Fibroblast of upper back skin (primary cell): ENCODE measurements around the gene ANKRD53.
"Not testable (repeated sequence)": the region's sequence is repeated elsewhere in the genome, so short reads cannot be mapped to it uniquely, and the experiment has no call there.

Experiments used
- DNase-seq: peaks from one replicate; pipeline ENCODE4 v3.0.0-alpha.2; 2013

The ANKRD53 gene

DNA sequence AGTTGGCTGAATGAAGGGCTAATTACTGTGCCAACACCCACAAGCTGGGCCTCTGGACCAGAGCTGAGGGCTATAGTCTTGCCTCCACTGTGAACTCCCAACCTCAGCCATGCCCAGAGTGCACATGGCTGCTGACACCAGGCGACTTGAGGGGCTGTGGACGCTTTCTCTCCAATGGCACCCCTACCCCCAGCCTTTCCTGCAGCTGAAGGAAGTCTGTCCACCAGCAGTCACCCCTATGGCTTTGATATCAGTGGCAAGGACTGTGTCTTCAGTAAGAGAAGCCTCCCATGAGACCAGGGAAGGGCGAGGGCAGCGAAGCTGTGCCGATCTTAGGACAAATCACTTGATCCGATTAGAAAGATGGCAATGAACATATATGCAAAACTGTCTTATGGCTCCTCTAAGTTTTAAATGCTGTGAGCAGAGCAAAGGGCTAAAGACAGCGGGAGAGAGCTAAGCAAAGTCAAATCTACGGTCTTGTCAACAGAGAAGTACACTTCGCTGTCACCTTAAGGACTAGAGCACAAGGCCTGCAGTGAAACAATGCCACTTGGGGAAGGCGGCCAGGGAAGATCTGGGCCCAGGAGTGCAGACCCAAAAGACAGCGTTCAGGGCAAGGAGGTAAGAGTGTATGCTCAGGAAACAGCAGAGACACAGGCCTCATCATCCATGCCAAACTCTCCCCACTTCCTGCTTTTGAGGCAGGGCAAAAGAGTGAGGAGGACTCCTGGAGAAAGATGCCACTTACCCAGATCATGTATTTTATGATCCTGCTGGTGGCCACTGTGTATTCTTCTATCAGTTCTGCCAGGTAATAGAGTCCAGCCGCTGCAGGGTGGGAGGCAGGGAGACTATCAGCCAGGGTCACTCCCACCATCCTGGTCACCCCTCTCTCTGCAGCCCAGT is 14.8 kb downstream of the ANKRD53 start:
- no peak for DNase-seq

- no peak for DNase-seq
These were observed 15.7 kb downstream of the ANKRD53 start for GRCh38 chr2:70994009-70994698.

- peak; percentile 76 for DNase-seq
These were observed 16.4 kb downstream of the ANKRD53 start, which contains the start of gene TEX261 for GRCh38 chr2:70994699-70995425. TSS of gene TEX261 (minus strand) at chr2:70994873. CDS start at chr2:70994757, 116 bp downstream.

DNA sequence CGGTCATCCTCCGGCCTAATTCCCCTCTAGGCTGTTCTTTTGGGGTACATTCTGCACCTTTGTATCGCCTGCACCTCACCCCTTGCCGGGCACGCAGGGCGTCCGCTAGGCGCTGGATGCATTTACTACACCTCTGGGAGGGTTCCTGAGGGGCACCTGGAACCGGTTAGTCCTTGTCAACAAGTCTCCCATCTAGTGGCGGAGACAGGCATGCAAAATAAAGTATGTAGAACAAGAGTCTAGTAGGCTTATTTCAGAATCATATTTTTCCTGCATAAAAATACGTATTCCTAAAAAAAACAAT is 16.9 kb downstream of the ANKRD53 start:
- peak; percentile 30 for DNase-seq

DNA sequence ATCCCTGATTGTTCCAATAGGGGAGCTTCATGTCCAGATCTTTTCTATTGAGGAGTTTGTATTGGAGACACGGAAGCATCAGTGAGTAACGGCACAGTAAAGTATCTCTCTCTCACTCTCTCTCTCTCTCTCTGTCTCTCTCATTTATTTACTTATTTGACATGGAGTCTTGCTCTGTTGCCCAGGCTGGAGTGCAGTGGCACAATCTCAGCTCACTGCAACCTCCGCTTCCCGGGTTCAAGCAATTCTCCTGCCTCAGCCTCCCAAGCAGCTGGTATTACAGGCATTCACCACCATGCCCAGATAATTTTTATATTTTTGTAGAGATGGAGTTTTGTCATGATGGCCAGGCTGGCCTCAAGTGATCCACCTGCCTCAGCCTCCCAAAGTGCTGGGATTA is 20.5 kb downstream of the ANKRD53 start:
- DNase-seq: not testable (repeated sequence)

DNA sequence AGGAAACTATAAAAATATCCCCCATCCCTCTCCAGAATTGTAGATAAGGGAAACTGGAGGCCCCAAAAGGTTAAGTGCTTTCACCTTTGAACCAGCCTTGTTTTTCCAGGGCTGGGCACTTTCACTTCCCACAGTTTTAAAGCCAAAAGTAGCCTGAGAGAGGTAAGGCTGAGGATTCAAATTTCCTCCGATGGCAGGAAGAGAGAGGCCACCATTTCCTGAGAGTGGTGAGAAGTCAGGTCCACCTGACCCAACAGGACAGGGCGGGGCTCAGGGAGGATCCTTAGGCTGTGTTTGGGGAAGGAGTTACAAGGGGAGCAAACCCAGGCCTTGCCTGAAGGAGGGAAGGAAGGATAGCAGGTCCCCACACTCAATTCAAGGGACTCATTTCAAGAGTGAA is 20.9 kb downstream of the ANKRD53 start:
- DNase-seq: no peak

GRCh38 chr2:70999931-71000330 is 21.5 kb downstream of the ANKRD53 start:
- not testable (repeated sequence) for DNase-seq

DNA sequence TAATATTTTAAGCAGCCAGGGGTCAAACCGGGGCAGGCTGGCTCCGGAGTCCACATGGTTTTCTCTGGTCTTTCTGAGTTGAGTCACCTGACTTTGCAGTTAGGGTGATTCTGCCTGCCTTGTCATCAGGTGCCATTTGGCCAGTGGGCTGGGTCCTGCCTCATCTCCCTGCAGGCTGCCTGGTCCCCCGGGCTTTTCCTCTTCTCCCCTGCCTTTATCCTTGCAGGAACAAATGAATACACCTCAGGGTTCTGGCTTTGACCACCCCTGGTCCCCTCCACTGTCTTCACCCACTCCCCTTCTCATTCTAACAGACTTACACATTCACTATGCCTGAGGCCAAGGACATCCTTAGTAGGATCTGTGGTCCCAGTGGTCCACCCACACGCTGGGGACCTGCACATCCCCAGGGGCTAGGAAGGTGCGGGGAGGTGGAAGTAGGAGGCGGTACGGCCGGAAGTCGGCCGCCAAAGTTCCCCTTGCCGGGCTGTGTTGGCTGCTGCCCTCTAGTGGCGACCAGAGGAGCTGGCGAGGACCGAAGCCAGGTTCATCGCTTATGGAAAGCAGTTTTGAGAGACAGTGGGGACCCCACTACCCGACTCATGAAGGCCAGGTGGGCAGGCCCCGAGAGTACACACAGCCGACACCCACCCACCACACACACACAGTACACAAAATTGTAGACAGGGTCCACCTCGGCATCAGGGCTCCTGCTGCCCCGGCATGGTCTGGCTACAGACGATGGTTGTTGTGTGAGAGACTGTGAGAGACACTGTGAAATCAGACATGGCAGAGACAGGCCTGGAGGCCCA is 22.6 kb downstream of the ANKRD53 start:
- DNase-seq: peak; percentile 65

DNA sequence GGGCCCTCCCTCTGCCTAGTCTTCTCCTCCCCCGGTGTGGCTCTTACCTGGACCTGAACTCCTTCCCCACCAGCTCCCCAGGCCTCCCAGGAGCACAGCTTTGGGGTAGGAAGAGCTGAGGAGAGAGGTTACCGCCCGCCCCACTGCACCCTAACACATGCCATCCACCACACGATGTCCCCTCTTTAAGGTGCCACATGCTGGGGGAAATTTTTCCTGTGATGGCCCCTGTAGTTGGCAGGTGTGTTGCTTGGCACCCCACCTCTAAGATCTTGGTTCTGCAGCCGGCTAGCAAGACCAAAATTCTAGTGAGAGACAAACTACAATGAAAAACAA is 23.1 kb downstream of the ANKRD53 start:
- no peak for DNase-seq

DNA sequence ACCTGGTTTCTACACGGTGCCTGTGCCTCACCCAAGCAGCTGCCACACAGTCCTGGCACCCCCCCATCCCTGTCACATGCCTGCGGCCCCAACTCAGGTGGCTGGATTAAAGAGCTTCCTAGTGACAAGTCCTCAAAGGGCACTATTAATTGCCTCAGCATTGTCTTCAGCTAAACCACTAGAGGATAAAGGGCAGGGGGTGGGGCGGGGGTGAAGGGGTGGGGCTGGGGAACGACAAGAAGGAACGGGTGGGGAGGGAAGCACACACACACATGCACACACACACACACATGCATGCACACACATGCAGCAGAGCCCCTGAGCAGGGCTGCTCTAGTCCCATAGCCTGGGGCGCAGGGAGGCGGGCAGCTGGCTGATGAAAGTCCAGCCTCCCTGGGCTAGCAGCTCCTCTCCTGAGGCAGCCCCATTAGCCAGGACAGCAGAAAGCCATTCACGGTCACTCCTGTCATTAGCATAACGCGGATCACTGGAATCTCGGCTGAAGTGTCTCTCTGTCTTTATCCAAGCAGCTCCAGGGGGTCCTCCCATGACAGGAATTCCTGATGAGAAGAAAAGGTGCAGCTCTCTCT is 23.6 kb downstream of the ANKRD53 start:
- DNase-seq: no peak

DNA sequence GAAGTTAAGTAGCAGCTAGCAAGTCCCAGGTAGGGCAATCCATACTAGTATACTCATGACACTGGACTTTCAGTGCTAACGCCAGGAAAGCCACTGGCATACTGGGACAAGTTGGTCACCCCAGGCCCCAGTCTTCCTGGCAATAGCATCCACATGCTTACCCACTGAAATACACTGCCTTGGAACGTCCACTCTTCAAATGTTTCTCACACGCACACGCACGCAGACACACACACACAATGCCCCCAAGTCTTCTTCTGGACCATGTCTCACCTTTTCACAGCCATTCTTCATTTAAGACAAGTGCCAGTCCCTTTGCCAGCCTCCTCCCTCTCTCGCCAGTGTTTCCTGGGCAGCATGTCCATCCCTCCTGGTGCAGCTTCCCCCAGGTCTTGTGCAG is 25.0 kb downstream of the ANKRD53 start:
- DNase-seq: no peak

DNA sequence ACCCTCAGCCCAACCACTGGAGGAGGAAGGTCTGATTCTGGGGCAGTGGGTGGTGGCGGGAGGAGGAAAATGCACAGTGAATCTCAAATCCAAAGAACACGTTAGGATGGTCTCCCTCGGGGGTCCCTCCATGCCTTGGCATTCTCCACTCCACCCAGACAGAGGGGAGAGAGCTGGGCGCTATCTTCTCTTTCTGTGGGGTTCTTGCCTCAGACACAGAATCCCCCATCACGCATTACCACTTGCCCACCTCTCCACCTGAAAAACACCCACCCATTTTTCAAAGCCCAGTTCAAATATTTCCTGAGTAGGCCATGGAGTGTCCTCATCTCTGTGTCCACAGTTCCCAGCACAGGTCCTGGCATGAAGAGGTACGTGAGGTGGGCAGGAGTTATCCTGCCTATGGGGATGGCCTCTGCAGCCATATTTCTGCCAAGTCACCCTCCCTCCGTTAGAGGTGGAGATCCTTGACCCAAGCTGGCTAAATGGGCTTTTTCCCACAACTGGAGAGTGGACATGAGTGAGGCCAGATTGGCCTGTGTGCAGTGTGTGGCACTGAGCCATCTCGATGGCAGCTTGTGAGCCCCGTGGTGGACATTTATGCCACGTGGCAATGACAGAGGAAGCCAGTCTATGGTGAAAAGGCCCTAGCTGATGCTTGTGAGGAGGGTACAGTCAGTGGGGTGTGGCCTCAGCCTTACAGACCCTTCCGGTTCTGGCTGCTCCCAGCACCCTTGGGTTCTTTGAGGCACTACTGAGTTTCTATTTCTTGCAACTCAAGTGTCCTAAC is 25.7 kb downstream of the ANKRD53 start:
- DNase-seq: no peak

GRCh38 chr2:71004857-71005256 is 26.4 kb downstream of the ANKRD53 start:
- no peak for DNase-seq

DNA sequence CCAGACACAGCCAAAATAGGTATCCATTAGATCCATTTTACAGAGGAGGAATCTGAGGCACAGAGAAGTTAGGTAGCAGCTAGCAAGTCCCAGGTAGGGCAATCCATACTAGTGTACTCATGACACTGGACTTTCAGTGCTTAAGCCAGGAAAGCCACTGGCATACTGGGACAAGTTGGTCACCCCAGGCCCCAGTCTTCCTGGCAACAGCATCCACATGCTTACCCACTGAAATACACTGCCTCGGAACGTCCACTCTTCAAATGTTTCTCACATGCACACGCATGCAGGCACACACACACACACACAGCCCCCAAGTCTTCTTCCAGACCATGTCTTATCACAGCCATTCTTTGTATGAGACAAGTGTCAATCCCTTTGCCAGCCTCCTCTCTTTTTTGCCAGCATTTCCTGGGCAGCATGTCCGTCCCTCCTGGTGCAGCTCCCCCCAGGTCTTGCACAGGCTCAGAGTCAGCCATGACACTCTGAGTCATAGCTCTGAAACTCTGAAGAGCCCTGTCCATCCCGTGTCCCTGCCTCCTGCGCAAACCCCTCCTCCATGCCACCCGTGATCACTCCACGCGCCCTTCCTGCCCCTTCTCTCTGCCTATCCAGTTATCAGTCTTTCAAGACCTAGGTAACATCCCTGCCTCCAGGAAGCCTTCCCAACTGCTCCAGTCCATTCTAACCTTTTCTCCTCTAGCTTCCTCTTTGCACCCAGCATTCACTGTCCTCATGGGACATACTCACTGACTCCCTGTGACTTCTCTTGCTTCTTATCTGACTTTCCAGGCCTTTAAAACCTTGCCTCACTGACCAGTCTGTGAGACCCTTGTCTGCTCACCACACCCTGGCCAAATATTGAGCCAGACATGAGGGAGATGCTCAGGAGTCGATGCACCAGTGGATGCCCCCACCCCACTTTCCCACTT is 27.1 kb downstream of the ANKRD53 start:
- no peak for DNase-seq

DNA sequence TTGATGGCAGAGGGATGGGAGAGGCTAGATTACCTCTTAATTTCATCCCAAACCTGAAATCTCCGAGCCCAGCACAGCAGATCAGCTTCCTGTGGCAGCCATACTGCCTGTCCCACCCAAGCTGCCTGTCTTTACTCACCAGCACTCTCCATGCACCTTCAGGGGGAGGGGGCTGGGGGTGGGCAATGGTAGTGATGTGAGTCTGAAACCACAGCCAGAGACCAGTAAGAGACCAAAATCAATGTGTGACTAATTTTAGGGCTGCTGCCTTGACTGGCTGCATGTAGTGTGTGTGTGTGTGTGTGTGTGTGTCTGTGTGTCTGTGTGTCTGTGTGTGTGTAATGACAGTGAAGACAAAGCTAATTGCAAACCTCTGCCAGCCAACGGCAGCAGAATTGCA is 27.9 kb downstream of the ANKRD53 start:
- no peak for DNase-seq

GRCh38 chr2:71006955-71007799 is 28.7 kb downstream of the ANKRD53 start:
- DNase-seq: no peak

- no peak for DNase-seq
These were observed 29.9 kb downstream of the ANKRD53 start for GRCh38 chr2:71008342-71008741.

DNA sequence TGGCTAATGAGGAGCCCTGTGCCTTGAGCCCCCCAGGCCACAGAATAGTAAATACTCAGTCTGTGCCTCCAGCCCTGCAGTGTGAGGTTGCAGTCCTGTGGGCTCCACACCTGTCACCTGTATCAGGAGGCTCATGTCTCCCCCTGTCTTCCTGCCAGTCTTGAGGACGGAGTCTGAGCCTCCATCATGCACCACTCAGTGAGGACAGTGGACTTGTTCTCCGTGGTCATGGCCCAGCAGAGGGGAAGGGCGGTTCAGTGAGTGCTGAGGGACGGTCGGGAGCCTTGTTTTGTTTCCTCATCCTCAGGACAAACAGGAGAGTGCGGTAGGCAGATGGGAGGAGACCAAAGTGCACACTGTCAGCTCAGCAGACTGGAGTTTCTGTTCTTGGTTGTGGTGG is 33.4 kb downstream of the ANKRD53 start:
- DNase-seq: not testable (repeated sequence)

- no peak for DNase-seq
These were observed 40.2 kb downstream of the ANKRD53 start for GRCh38 chr2:71018625-71019024.
